Ovary (tissue), 3 donors: Measurements from ENCODE around the gene NEDD4L.

Source experiments
- EP300 ChIP-seq: sonication (generic); formaldehyde crosslinking; IDR thresholded peaks from one replicate; pipeline ENCODE4 v1.6.1; 2017; ENCODE audit warnings: antibody characterized with exemption
- POLR2A ChIP-seq: fragments of 450-650 bp; IDR thresholded peaks from one replicate; pipeline ENCODE4 v1.6.1; 2017; ENCODE audit warnings: antibody characterized with exemption, mild to moderate bottlenecking, moderate library complexity
- TF ChIP-seq, protein P1 (sequence below), 3 donors: fragments of 450-650 bp in 2 of 3; fragments of 200-600 bp in 1 of 3; IDR thresholded peaks; one replicate each; pipeline versions ENCODE4 v1.5.1 to v1.8.0; 2016 to 2022; ENCODE audit warnings: antibody characterized with exemption in 3 of 3, mild to moderate bottlenecking in 1 of 3
- donor health status: DM: no; HTN: no; CAD: no.

DNA sequence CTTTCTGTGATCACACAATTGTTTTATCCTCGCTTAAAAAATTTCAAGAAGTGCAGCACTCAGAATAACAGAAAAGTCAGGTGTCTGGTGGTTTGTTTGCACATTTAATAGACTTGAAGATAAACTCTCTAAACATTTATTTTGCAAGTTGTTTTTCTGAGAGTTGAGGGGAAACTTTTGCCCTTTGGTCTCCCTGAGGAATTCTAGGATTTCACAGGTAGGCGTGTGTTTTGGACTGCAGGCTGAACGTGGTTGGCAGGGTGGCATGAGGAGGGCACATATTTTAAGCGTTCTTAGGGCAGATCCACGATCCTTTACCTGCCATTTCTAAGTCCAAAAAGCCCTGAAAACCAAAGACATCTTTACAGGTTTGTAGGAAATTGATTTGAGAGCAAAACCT is 188.6 kb downstream of the NEDD4L start:
- TF ChIP-seq, protein P1, sequence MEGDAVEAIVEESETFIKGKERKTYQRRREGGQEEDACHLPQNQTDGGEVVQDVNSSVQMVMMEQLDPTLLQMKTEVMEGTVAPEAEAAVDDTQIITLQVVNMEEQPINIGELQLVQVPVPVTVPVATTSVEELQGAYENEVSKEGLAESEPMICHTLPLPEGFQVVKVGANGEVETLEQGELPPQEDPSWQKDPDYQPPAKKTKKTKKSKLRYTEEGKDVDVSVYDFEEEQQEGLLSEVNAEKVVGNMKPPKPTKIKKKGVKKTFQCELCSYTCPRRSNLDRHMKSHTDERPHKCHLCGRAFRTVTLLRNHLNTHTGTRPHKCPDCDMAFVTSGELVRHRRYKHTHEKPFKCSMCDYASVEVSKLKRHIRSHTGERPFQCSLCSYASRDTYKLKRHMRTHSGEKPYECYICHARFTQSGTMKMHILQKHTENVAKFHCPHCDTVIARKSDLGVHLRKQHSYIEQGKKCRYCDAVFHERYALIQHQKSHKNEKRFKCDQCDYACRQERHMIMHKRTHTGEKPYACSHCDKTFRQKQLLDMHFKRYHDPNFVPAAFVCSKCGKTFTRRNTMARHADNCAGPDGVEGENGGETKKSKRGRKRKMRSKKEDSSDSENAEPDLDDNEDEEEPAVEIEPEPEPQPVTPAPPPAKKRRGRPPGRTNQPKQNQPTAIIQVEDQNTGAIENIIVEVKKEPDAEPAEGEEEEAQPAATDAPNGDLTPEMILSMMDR (IDR thresholded peaks at IDR 0.05): no peak
- no peak for TF ChIP-seq POLR2A
- no peak for TF ChIP-seq EP300
